Dendritic cell treated with granulocyte-macrophage colony-stimulating factor and Interleukin-4, amounts not matched to agents 40 ng/mL and 50 ng/mL, for 4 days (primary cell): ENCODE measurements around the gene TEAD2.

ENCODE experiments used
- H3K27ac Mint-ChIP-seq: one replicate; pipeline ENCODE4 v1.8.0; 2022; ENCODE audit warnings: mild to moderate bottlenecking, mixed read lengths
- H3K27me3 Mint-ChIP-seq: one replicate; pipeline ENCODE4 v1.8.0; 2022; ENCODE audit warnings: mild to moderate bottlenecking, mixed read lengths
- H3K36me3 Mint-ChIP-seq: one replicate; pipeline ENCODE4 v1.8.0; 2022; ENCODE audit warnings: low read depth, mixed read lengths
- H3K4me1 Mint-ChIP-seq: one replicate; pipeline ENCODE4 v1.8.0; 2022; ENCODE audit warnings: low read depth, mixed read lengths
- H3K4me3 Mint-ChIP-seq: one replicate; pipeline ENCODE4 v1.8.0; 2022; ENCODE audit warnings: mild to moderate bottlenecking, moderate library complexity, mixed read lengths
- H3K9me3 Mint-ChIP-seq: one replicate; pipeline ENCODE4 v1.8.0; 2022; ENCODE audit warnings: mixed read lengths
- intact Hi-C: fragments of 100-400 bp; cut with micrococcal nuclease; formaldehyde crosslinking; loops from one replicate; pipeline ENCODE4 v1.15.0; 2022

Gene TEAD2

GRCh38 chr19:49371184-49371583, 9.0 kb upstream of the TEAD2 start:
- Mint-ChIP-seq H3K27ac (no peak overlapping the region), H3K27me3 (peaks cover 25% of the 10 kb centered on the region), H3K4me3 (no peak overlapping the region), H3K4me1 (no peaks in the 10 kb centered on the region), H3K9me3 (peaks cover 25% of the 10 kb centered on the region), H3K36me3 (peaks cover 6% of the 10 kb centered on the region)
- intact Hi-C loops = no loop called here

- peaks cover 25% of the 10 kb centered on the region for H3K9me3 Mint-ChIP-seq
- intact Hi-C loops = no loop called here
- H3K36me3 Mint-ChIP-seq = peaks cover 6% of the 10 kb centered on the region
- no peaks in the 10 kb centered on the region for H3K4me1 Mint-ChIP-seq
- H3K27me3 Mint-ChIP-seq = peaks cover 27% of the 10 kb centered on the region
- H3K4me3 Mint-ChIP-seq = no peak overlapping the region
- no peak overlapping the region for H3K27ac Mint-ChIP-seq
Measured at GRCh38 chr19:49368711-49369358, 6.6 kb upstream of the TEAD2 start.

GRCh38 chr19:49366110-49366509, 3.9 kb upstream of the TEAD2 start:
- H3K27ac Mint-ChIP-seq = no peak overlapping the region
- peaks cover 25% of the 10 kb centered on the region for H3K9me3 Mint-ChIP-seq
- H3K4me1 Mint-ChIP-seq = no peaks in the 10 kb centered on the region
- peaks cover 6% of the 10 kb centered on the region for H3K36me3 Mint-ChIP-seq
- intact Hi-C loops = no loop called here
- no peak overlapping the region for H3K4me3 Mint-ChIP-seq
- peaks cover 22% of the 10 kb centered on the region for H3K27me3 Mint-ChIP-seq

- Mint-ChIP-seq H3K4me3 (no peak overlapping the region), H3K36me3 (peaks cover under 1% of the 10 kb centered on the region), H3K4me1 (no peaks in the 10 kb centered on the region), H3K9me3 (peaks cover 7% of the 10 kb centered on the region), H3K27me3 (peaks cover 15% of the 10 kb centered on the region), H3K27ac (no peak overlapping the region)
- intact Hi-C loops = no loop called here
Measured at GRCh38 chr19:49364083-49364737, 2.0 kb upstream of the TEAD2 start.

GRCh38 chr19:49363268-49364082, 1.3 kb upstream of the TEAD2 start, which contains the start of gene DKKL1:
TSS of gene DKKL1 (plus strand) at chr19:49363877. CDS start at chr19:49363999, 122 bp downstream.
- Mint-ChIP-seq H3K9me3 (no peaks in the 10 kb centered on the region), H3K4me3 (no peak within 1 kb of the TSS), H3K4me1 (no peaks in the 10 kb centered on the region), H3K36me3 (no peaks in the 10 kb centered on the region), H3K27ac (no peak within 1 kb of the TSS), H3K27me3 (peaks cover 16% of the 10 kb centered on the region)
- intact Hi-C loops = no loop called here

- no peak overlapping the region for H3K4me3 Mint-ChIP-seq
- H3K27ac Mint-ChIP-seq = no peak overlapping the region
- peaks cover 20% of the 10 kb centered on the region for H3K27me3 Mint-ChIP-seq
- H3K36me3 Mint-ChIP-seq = no peaks in the 10 kb centered on the region
- intact Hi-C loops = no loop called here
- H3K4me1 Mint-ChIP-seq = no peaks in the 10 kb centered on the region
- no peaks in the 10 kb centered on the region for H3K9me3 Mint-ChIP-seq
Measured at GRCh38 chr19:49362929-49363267, 682 bp upstream of the TEAD2 start.

- peaks cover 27% of the 10 kb centered on the region for H3K27me3 Mint-ChIP-seq
- no peaks in the 10 kb centered on the region for H3K9me3 Mint-ChIP-seq
- no peak overlapping the region for H3K4me3 Mint-ChIP-seq
- no peaks in the 10 kb centered on the region for H3K36me3 Mint-ChIP-seq
- intact Hi-C loops = no loop called here
- H3K4me1 Mint-ChIP-seq = peaks cover 7% of the 10 kb centered on the region
- H3K27ac Mint-ChIP-seq = no peak overlapping the region
Measured at GRCh38 chr19:49361438-49362047, 673 bp downstream of the TEAD2 start.

GRCh38 chr19:49359851-49360820, 2.1 kb downstream of the TEAD2 start:
- intact Hi-C loops = no loop called here
- no peaks in the 10 kb centered on the region for H3K36me3 Mint-ChIP-seq
- H3K27ac Mint-ChIP-seq = peak overlapping the region; percentile 1
- peaks cover 21% of the 10 kb centered on the region for H3K4me1 Mint-ChIP-seq
- H3K27me3 Mint-ChIP-seq = peaks cover 32% of the 10 kb centered on the region
- H3K9me3 Mint-ChIP-seq = no peaks in the 10 kb centered on the region
- no peak overlapping the region for H3K4me3 Mint-ChIP-seq

GRCh38 chr19:49357186-49357585, 5.0 kb downstream of the TEAD2 start:
- Mint-ChIP-seq H3K4me3 (no peak overlapping the region), H3K9me3 (no peaks in the 10 kb centered on the region), H3K36me3 (no peaks in the 10 kb centered on the region), H3K27ac (peak overlapping the region; percentile 36), H3K27me3 (peaks cover 48% of the 10 kb centered on the region), H3K4me1 (peaks cover 26% of the 10 kb centered on the region)
- intact Hi-C loops = no loop called here

GRCh38 chr19:49356382-49356781, 5.8 kb downstream of the TEAD2 start:
- Mint-ChIP-seq H3K36me3 (no peaks in the 10 kb centered on the region), H3K9me3 (no peaks in the 10 kb centered on the region), H3K27me3 (peaks cover 52% of the 10 kb centered on the region), H3K27ac (no peak overlapping the region), H3K4me3 (no peak overlapping the region), H3K4me1 (peaks cover 26% of the 10 kb centered on the region)
- intact Hi-C loops = no loop called here

- intact Hi-C loops = no loop called here
Measured at GRCh38 chr19:49355909-49356353, 6.3 kb downstream of the TEAD2 start.

GRCh38 chr19:49349567-49349966, 12.6 kb downstream of the TEAD2 start:
- no peaks in the 10 kb centered on the region for H3K9me3 Mint-ChIP-seq
- no peak overlapping the region for H3K27ac Mint-ChIP-seq
- H3K27me3 Mint-ChIP-seq = peaks cover 29% of the 10 kb centered on the region
- no peak overlapping the region for H3K4me3 Mint-ChIP-seq
- H3K36me3 Mint-ChIP-seq = no peaks in the 10 kb centered on the region
- intact Hi-C loops = no loop called here
- peaks cover 5% of the 10 kb centered on the region for H3K4me1 Mint-ChIP-seq

More at GRCh38 chr19:49355909-49356353, 6.3 kb downstream of the TEAD2 start:
- Mint-ChIP-seq H3K27ac (no peak overlapping the region), H3K4me1 (peaks cover 26% of the 10 kb centered on the region), H3K27me3 (peaks cover 54% of the 10 kb centered on the region), H3K9me3 (no peaks in the 10 kb centered on the region), H3K4me3 (peak overlapping the region; percentile 21), H3K36me3 (no peaks in the 10 kb centered on the region)
